H1 (cell line): ENCODE data around the gene PPP1R13B. TPM values are rescaled to one million over a fixed set of nuclear protein-coding genes. Genes with fewer than 3 reads are reported as not detected.

Experiments used
- CTCF ChIA-PET: fragments of 300-600 bp; sonication (Branson Sonifier 250); formaldehyde crosslinking; loops from one replicate; lab custom pipeline; 2021; ENCODE audit not compliant: partially characterized antibody; lab: Charles Lee
- POLR2A ChIA-PET: fragments of 300-600 bp; sonication (Branson Sonifier 250); formaldehyde crosslinking; loops from one replicate; lab custom pipeline; 2021; ENCODE audit warnings: inconsistent platforms; ENCODE audit not compliant: partially characterized antibody; lab: Charles Lee
- DNase-seq, 2 experiments: peaks; one replicate each; pipeline versions ENCODE4 v3.0.0 to v3.0.0-alpha.2; 2010 to 2022; ENCODE audit warnings: low spot score in 2 of 2, low read depth in 1 of 2, mixed read lengths in 1 of 2
- FAIRE-seq: peaks from 2 replicates; lab custom pipeline; 2011; peaks lifted over from hg19 to GRCh38; lab: Jason Lieb, UNC
- H2AFZ ChIP-seq: 2 replicates; pipeline ENCODE4 v1.8.1; 2012; ENCODE audit warnings: low read length, inconsistent platforms
- H2AK5ac ChIP-seq: 2 replicates; pipeline ENCODE4 v1.6.1; 2013; ENCODE audit warnings: low read depth, low read length
- H2BK120ac ChIP-seq: replicated peaks from 2 replicates; pipeline ENCODE3; 2013; ENCODE audit warnings: low read depth, low read length, inconsistent platforms
- H2BK12ac ChIP-seq: 2 replicates; pipeline ENCODE4 v1.6.1; 2013; ENCODE audit warnings: low read depth, low read length
- H2BK15ac ChIP-seq: 2 replicates; pipeline ENCODE4 v1.6.1; 2013; ENCODE audit warnings: low read length
- H2BK20ac ChIP-seq: 2 replicates; pipeline ENCODE4 v1.6.1; 2013; ENCODE audit warnings: low read length
- H2BK5ac ChIP-seq: 2 replicates; pipeline ENCODE4 v1.6.1; 2013; ENCODE audit warnings: low read depth, low read length
- H3K14ac ChIP-seq: 2 replicates; pipeline ENCODE4 v1.6.1; 2013; ENCODE audit warnings: inconsistent platforms; ENCODE audit not compliant: insufficient read length
- H3K18ac ChIP-seq: 2 replicates; pipeline ENCODE4 v1.6.1; 2013; ENCODE audit warnings: low read length; ENCODE audit errors: extremely low read depth
- H3K23ac ChIP-seq: 2 replicates; pipeline ENCODE4 v1.6.1; 2013; ENCODE audit warnings: inconsistent platforms; ENCODE audit not compliant: insufficient read length
- H3K23me2 ChIP-seq: 2 replicates; pipeline ENCODE4 v1.6.1; 2013; ENCODE audit warnings: low read depth, low read length
- H3K27ac ChIP-seq: 2 replicates; pipeline ENCODE4 v1.6.1; 2011; ENCODE audit warnings: low read depth, low read length, inconsistent platforms
- H3K27me3 ChIP-seq, 4 experiments: replicated peaks in 1 of 4; 1 replicate in 1 of 4; 2 replicates in 3 of 4; pipeline versions ENCODE4 v1.6.1 to v1.8.1; 2011 to 2013; ENCODE audit warnings: low read length in 3 of 4, mild to moderate bottlenecking in 3 of 4, inconsistent platforms in 2 of 4, mixed read lengths in 2 of 4, moderate library complexity in 1 of 4; ENCODE audit not compliant: control insufficient read depth in 3 of 4, insufficient read depth in 3 of 4; ENCODE audit errors: extremely low read depth in 1 of 4
- H3K36me3 ChIP-seq, 4 experiments: 2 replicates each; pipeline versions ENCODE4 v1.6.1 to v1.8.1; 2011 to 2013; ENCODE audit warnings: mild to moderate bottlenecking in 4 of 4, low read length in 3 of 4, moderate library complexity in 2 of 4, control low read depth in 1 of 4, inconsistent platforms in 1 of 4; ENCODE audit not compliant: insufficient read depth in 4 of 4, control insufficient read depth in 2 of 4
- H3K4ac ChIP-seq: replicated peaks from 2 replicates; pipeline ENCODE3; 2013; ENCODE audit warnings: low read length, low read depth, mixed read lengths, inconsistent platforms; ENCODE audit not compliant: insufficient read length
- H3K4me1 ChIP-seq, 4 experiments: replicated peaks in 1 of 4; 1 replicate in 1 of 4; 2 replicates in 3 of 4; pipeline versions ENCODE4 v1.6.1 to v1.8.1; 2011 to 2013; ENCODE audit warnings: low read length in 3 of 4, inconsistent platforms in 2 of 4, mixed read lengths in 1 of 4; ENCODE audit not compliant: insufficient read depth in 4 of 4, control insufficient read depth in 3 of 4
- H3K4me2 ChIP-seq, 2 experiments: 2 replicates each; pipeline versions ENCODE4 v1.6.1 to v1.8.1; 2011 to 2013; ENCODE audit warnings: low read depth in 2 of 2, low read length in 2 of 2, control low read depth in 1 of 2, inconsistent platforms in 1 of 2, mild to moderate bottlenecking in 1 of 2; ENCODE audit not compliant: insufficient read depth in 1 of 2
- H3K4me3 ChIP-seq, 4 experiments: fragments of 200-600, 300-600 bp in 1 of 4; sonication (generic), shearing (Covaris generic), sonication (Bioruptor Twin) in 1 of 4; 2 replicates each; pipeline versions ENCODE4 v1.5.1 to v1.8.1; 2011 to 2016; ENCODE audit warnings: low read length in 4 of 4, low read depth in 3 of 4, control low read depth in 2 of 4, inconsistent platforms in 2 of 4, mild to moderate bottlenecking in 2 of 4, mixed read lengths in 1 of 4, moderate library complexity in 1 of 4; ENCODE audit not compliant: insufficient read depth in 2 of 4; ENCODE audit errors: extremely low read depth in 1 of 4
- H3K56ac ChIP-seq: replicated peaks from 2 replicates; pipeline ENCODE3; 2013; ENCODE audit warnings: low read depth, mild to moderate bottlenecking, mixed read lengths, low read length, inconsistent platforms; ENCODE audit not compliant: insufficient read length
- H3K79me1 ChIP-seq: 2 replicates; pipeline ENCODE4 v1.6.1; 2013; ENCODE audit warnings: low read depth, low read length, control low read depth
- H3K79me2 ChIP-seq, 2 experiments: 2 replicates each; pipeline versions ENCODE4 v1.6.1 to v1.8.1; 2012 to 2013; ENCODE audit warnings: low read length in 2 of 2, mild to moderate bottlenecking in 2 of 2, inconsistent platforms in 1 of 2; ENCODE audit not compliant: insufficient read depth in 2 of 2, control insufficient read depth in 1 of 2
- H3K9ac ChIP-seq, 4 experiments: replicated peaks in 1 of 4; 1 replicate in 1 of 4; 2 replicates in 3 of 4; pipeline versions ENCODE4 v1.6.1 to v1.8.1; 2011 to 2013; ENCODE audit warnings: low read depth in 3 of 4, low read length in 3 of 4, control low read depth in 2 of 4, mild to moderate bottlenecking in 2 of 4, moderate library complexity in 2 of 4, inconsistent platforms in 1 of 4; ENCODE audit errors: extremely low read depth in 1 of 4
- H3K9me3 ChIP-seq, 2 experiments: 2 replicates each; pipeline versions ENCODE4 v1.6.1 to v1.8.1; 2012 to 2013; ENCODE audit warnings: mild to moderate bottlenecking in 2 of 2, moderate library complexity in 2 of 2, control low read depth in 1 of 2, inconsistent platforms in 1 of 2, low read depth in 1 of 2, low read length in 1 of 2, mixed read lengths in 1 of 2; ENCODE audit not compliant: insufficient read depth in 2 of 2
- H4K20me1 ChIP-seq, 2 experiments: replicated peaks in 1 of 2; 2 replicates each; pipeline versions ENCODE3 to v1.8.1; 2011 to 2013; ENCODE audit warnings: inconsistent platforms in 2 of 2, low read length in 2 of 2, mild to moderate bottlenecking in 1 of 2; ENCODE audit not compliant: insufficient read depth in 2 of 2, control insufficient read depth in 1 of 2
- H4K5ac ChIP-seq: 2 replicates; pipeline ENCODE4 v1.6.1; 2013; ENCODE audit warnings: low read length, low read depth, mixed read lengths, inconsistent platforms; ENCODE audit not compliant: insufficient read length
- H4K8ac ChIP-seq: 2 replicates; pipeline ENCODE4 v1.8.0; 2013; ENCODE audit warnings: mild to moderate bottlenecking, moderate library complexity, low read length, inconsistent platforms; ENCODE audit not compliant: insufficient read depth; ENCODE audit errors: extremely low read depth
- H4K91ac ChIP-seq: replicated peaks from 2 replicates; pipeline ENCODE3; 2013; ENCODE audit warnings: low read length, mixed read lengths, inconsistent platforms; ENCODE audit not compliant: insufficient read length
- CHD1 ChIP-seq: IDR thresholded peaks from 2 replicates; pipeline ENCODE4 v1.6.1; 2012; ENCODE audit warnings: low read depth, low read length, improper control_type of control experiment
- CHD2 ChIP-seq: IDR thresholded peaks from 2 replicates; pipeline ENCODE4 v1.6.1; 2012; ENCODE audit warnings: low read length, improper control_type of control experiment
- EGR1 ChIP-seq: IDR thresholded peaks from 2 replicates; pipeline ENCODE4 v1.6.1; 2011; ENCODE audit warnings: low read depth, low read length, borderline replicate concordance
- FOSL1 ChIP-seq: IDR thresholded peaks from 2 replicates; pipeline ENCODE4 v1.6.1; 2011; ENCODE audit warnings: mild to moderate bottlenecking, low read depth, low read length, moderate library complexity; ENCODE audit not compliant: insufficient read depth
- GABPA ChIP-seq: IDR thresholded peaks from 2 replicates; pipeline ENCODE4 v1.6.1; 2011; ENCODE audit warnings: mild to moderate bottlenecking, low read length, moderate library complexity, borderline replicate concordance; ENCODE audit not compliant: insufficient read depth
- JUN ChIP-seq: IDR thresholded peaks from 2 replicates; pipeline ENCODE4 v1.6.1; 2011; ENCODE audit warnings: low read depth, mild to moderate bottlenecking, improper control_type of control experiment, low read length
- PHF8 ChIP-seq: fragments of 200-600 bp; sonication (generic); conservative IDR thresholded peaks from 2 replicates; pipeline ENCODE4 v1.7.1; 2012; ENCODE audit warnings: low read depth, mild to moderate bottlenecking, inconsistent platforms, low read length, moderate library complexity
- SP4 ChIP-seq: IDR thresholded peaks from 2 replicates; pipeline ENCODE4 v1.6.1; 2012; ENCODE audit warnings: low read length, inconsistent platforms
- SUZ12 ChIP-seq: fragments of 200-600 bp; sonication (generic); IDR thresholded peaks from 2 replicates; pipeline ENCODE4 v1.6.1; 2012; ENCODE audit warnings: mild to moderate bottlenecking, inconsistent platforms, low read length, moderate library complexity, mixed read lengths
- TCF12 ChIP-seq: IDR thresholded peaks from 2 replicates; pipeline ENCODE4 v1.6.1; 2011; ENCODE audit warnings: low read depth, mild to moderate bottlenecking, low read length
- USF2 ChIP-seq: IDR thresholded peaks from 2 replicates; pipeline ENCODE4 v1.6.1; 2011; ENCODE audit warnings: low read length, improper control_type of control experiment
- WGBS, 2 experiments: shearing (Covaris generic) in 1 of 2; methylation state at CpG; one replicate each; pipeline versions ENCODE4 v1.1.6 to v1.1.7; 2013 to 2015; ENCODE audit warnings: low lambda C conversion rate in 2 of 2, mixed read lengths in 2 of 2, inconsistent platforms in 1 of 2, low coverage in 1 of 2, missing lambda C conversion rate in 1 of 2; ENCODE audit not compliant: insufficient replicate concordance in 2 of 2, insufficient coverage in 1 of 2, insufficient read length in 1 of 2; ENCODE audit errors: extremely low coverage in 1 of 2, missing lambda C conversion rate in 1 of 2; 5-methylcytosine and 5-hydroxymethylcytosine counted together
- polyA plus RNA-seq, 7 experiments: library from polyadenylated mRNA; depleted of rRNA in 3 of 7; stranded (reverse) in 5 of 7; unstranded in 2 of 7; fragments of >200 nt in 5 of 7; fragments of 200-250 nt in 2 of 7; gene quantifications; 1 replicate in 5 of 7; 2 replicates in 1 of 7; 4 replicates in 1 of 7; pipeline versions ENCODE4 v1.2.1 to v1.2.3, GENCODE V29; 2011 to 2013; ENCODE audit warnings: missing spikeins in 2 of 7, mixed read lengths in 2 of 7
- total RNA-seq: library from RNA; stranded (reverse); fragmentation: NEBNext Ultra II Directional; extraction: Animal tissue kit (Norgen Biotek cat#: 25700); gene quantifications from 2 replicates; pipeline ENCODE4 v1.2.1, GENCODE V29; 2021

PPP1R13B gene
- total and polyA plus RNA-seq, 2 of the 8 experiments (the other 6 are each of a cell fraction or from before 2014, with no cell fraction given), result 2.6 to 8.9 TPM

- Histone ChIP-seq H3K18ac (no peak overlapping the region), H4K8ac (peak overlapping the region; percentile 85), H2BK12ac (peak overlapping the region; percentile 14; the same call in 1 of the 2 replicates), H3K27ac (no peak overlapping the region), H2BK15ac (no peak overlapping the region), H3K4me3 (no peak overlapping the region), H3K4me2 (no peak overlapping the region), H4K5ac (no peak overlapping the region), H2BK120ac (no peak overlapping the region), H3K4ac (no peak overlapping the region), H2BK20ac (peak overlapping the region; percentile 61; the same call in 1 of the 2 replicates), H3K9ac (no peak overlapping the region; a peak in 1 of 7 replicates), H2AFZ (no peak overlapping the region), H4K20me1 (peaks cover 14 to 20% of the 10 kb centered on the region in 2 experiments), H3K9me3 (no peaks in the 10 kb centered on the region), H3K79me2 (peaks cover 0 to 28% of the 10 kb centered on the region in 2 experiments; a peak in 1 of 4 replicates), H2AK5ac (no peak overlapping the region), H3K4me1 (peaks cover 0 to 3% (median 0%) of the 10 kb centered on the region in 4 experiments; a peak in 1 of 7 replicates), H2BK5ac (no peak overlapping the region), H4K91ac (no peak overlapping the region), H3K14ac (no peak overlapping the region), H3K56ac (no peak overlapping the region), H3K27me3 (no peaks in the 10 kb centered on the region), H3K23ac (no peak overlapping the region), H3K23me2 (no peaks in the 10 kb centered on the region), H3K36me3 (peaks cover 4 to 19% (median 11%) of the 10 kb centered on the region in 4 experiments; a peak in 6 of 8 replicates), H3K79me1 (peaks cover 8% of the 10 kb centered on the region)
- no peak for FAIRE-seq
- POLR2A ChIA-PET, result interaction anchor here (1.4 to 2.4 kb wide), 2 partner anchors 8 to 9 kb away, joined by 3 to 9 read pairs; no protein-coding TSS in a partner anchor
- CTCF ChIA-PET, result no interaction called here
- WGBS, 2 experiments, result 93% methylated on average over 18 of the region's 18 CpGs; no CpG with 5 or more reads in 1 of the 2 experiments
- DNase-seq, result no peak
- TF ChIP-seq CHD1 (no peak), CHD2 (no peak), EGR1 (no peak), SUZ12 (no peak), FOSL1 (no peak), PHF8 (no peak), USF2 (no peak), JUN (no peak), GABPA (no peak), SP4 (no peak), TCF12 (no peak)
Measured at GRCh38 chr14:103726474-103726873, 120.9 kb downstream of the PPP1R13B start.
